ENCODE data around the gene PAN3. TPM values are rescaled to one million over a fixed set of nuclear protein-coding genes. Genes with fewer than 3 reads are reported as not detected.

Gene PAN3
- total and polyA plus RNA-seq, 2 of the 8 experiments (the other 6 are each of a cell fraction or from before 2014, with no cell fraction given): 12.7 to 39.3 TPM

DNA sequence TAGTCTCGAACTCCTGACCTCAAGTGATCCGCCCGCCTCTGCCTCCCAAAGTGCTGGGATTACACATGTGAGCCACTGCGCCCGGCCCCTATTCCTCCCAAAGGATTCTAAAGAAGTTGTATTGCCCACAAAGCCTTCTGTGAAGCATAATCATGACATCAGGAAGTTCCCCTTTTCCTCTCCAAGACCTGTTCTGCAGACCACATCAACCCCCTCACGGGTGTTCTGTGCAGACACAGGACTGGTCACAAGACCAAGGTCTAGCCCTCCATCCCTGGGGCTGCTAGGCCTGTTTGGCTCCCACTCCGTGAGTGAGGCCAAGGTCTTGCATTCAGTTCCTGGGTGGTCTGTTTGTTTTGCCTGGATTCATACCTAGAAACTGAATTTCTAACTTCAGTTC is 178.5 kb downstream of the PAN3 start:
- Histone ChIP-seq H3K4me1 (replicated peaks in 1 of 4; ENCODE audit: control insufficient read depth in 3 of 4, insufficient read depth in 4 of 4, low read length in 3 of 4) (0 out of 7 replicates have a peak, but pooled peaks cover 0 to 4% (median 0%) of the 10 kb centered on the region in 4 experiments), H2AFZ (ENCODE audit: low read length) (no peak overlapping the region), H3K27ac (ENCODE audit: low read depth, low read length) (no peak overlapping the region), H3K79me2 (ENCODE audit: control insufficient read depth in 1 of 2, insufficient read depth in 2 of 2, low read length in 2 of 2) (no peaks in the 10 kb centered on the region), H2AK5ac (ENCODE audit: low read depth, low read length) (no peak overlapping the region), H3K36me3 (ENCODE audit: control insufficient read depth in 2 of 4, insufficient read depth in 4 of 4, low read length in 3 of 4) (peaks cover 0 to 15% (median 3%) of the 10 kb centered on the region in 4 experiments; a peak in 5 of 8 replicates), H2BK120ac (replicated peaks; ENCODE audit: low read depth, low read length) (no peak overlapping the region), H3K9me3 (ENCODE audit: insufficient read depth in 2 of 2, low read depth in 1 of 2, low read length in 1 of 2) (no peaks in the 10 kb centered on the region), H4K8ac (ENCODE audit: extremely low read depth, insufficient read depth, low read length) (no peak overlapping the region), H2BK15ac (ENCODE audit: low read length) (no peak overlapping the region), H3K4me2 (ENCODE audit: insufficient read depth in 1 of 2, low read depth in 2 of 2, low read length in 2 of 2) (no peak overlapping the region), H3K14ac (ENCODE audit: insufficient read length) (no peak overlapping the region), H3K23ac (ENCODE audit: insufficient read length) (no peak overlapping the region), H3K4me3 (ENCODE audit: extremely low read depth in 1 of 4, insufficient read depth in 2 of 4, low read depth in 3 of 4, low read length in 4 of 4) (no peak overlapping the region), H2BK12ac (ENCODE audit: low read depth, low read length) (no peak overlapping the region), H4K5ac (ENCODE audit: insufficient read length, low read depth, low read length) (no peak overlapping the region), H4K91ac (replicated peaks; ENCODE audit: insufficient read length, low read length) (no peak overlapping the region), H3K9ac (replicated peaks in 1 of 4; ENCODE audit: extremely low read depth in 1 of 4, low read depth in 3 of 4, low read length in 3 of 4) (no peak overlapping the region), H3K23me2 (ENCODE audit: low read depth, low read length) (no peaks in the 10 kb centered on the region), H3K56ac (replicated peaks; ENCODE audit: insufficient read length, low read depth, low read length) (no peak overlapping the region), H2BK20ac (ENCODE audit: low read length) (no peak overlapping the region), H4K20me1 (replicated peaks in 1 of 2; ENCODE audit: control insufficient read depth in 1 of 2, insufficient read depth in 2 of 2, low read length in 2 of 2) (peaks cover 0 to 2% of the 10 kb centered on the region in 2 experiments), H2BK5ac (ENCODE audit: low read depth, low read length) (no peak overlapping the region), H3K4ac (replicated peaks; ENCODE audit: insufficient read length, low read depth, low read length) (no peak overlapping the region), H3K27me3 (replicated peaks in 1 of 4; ENCODE audit: control insufficient read depth in 3 of 4, extremely low read depth in 1 of 4, insufficient read depth in 3 of 4, low read length in 3 of 4) (no peaks in the 10 kb centered on the region), H3K79me1 (ENCODE audit: low read depth, low read length) (no peaks in the 10 kb centered on the region), H3K18ac (ENCODE audit: extremely low read depth, low read length) (no peak overlapping the region)
- ChIA-PET CTCF (ENCODE audit: partially characterized antibody) (interaction anchor here (1.2 to 2.0 kb wide), 3 partner anchors 8 to 217 kb away, joined by 3 to 6 read pairs (median 4); no protein-coding TSS in a partner anchor), POLR2A (ENCODE audit: partially characterized antibody) (no interaction called here)
- no peak for FAIRE-seq
- 99% methylated on average over 7 of the region's 7 CpGs; no CpG with 5 or more reads in 1 of the 2 experiments for whole genome bisulfite sequencing, 2 experiments (ENCODE audit: extremely low coverage in 1 of 2, insufficient coverage in 1 of 2, insufficient read length in 1 of 2, insufficient replicate concordance in 2 of 2, low coverage in 1 of 2, low lambda C conversion rate in 2 of 2, missing lambda C conversion rate in 1 of 2)
- DNase-seq (ENCODE audit: low read depth in 1 of 2, low spot score in 2 of 2): no peak
- no peak for TF ChIP-seq ASH2L (IDR thresholded peaks at IDR 0.05; ENCODE audit: low read length)
- no peak for TF ChIP-seq SP4 (IDR thresholded peaks at IDR 0.05; ENCODE audit: low read length)
- TF ChIP-seq SIRT6 (IDR thresholded peaks at IDR 0.05; ENCODE audit: low read length): no peak
- TF ChIP-seq, protein P1, sequence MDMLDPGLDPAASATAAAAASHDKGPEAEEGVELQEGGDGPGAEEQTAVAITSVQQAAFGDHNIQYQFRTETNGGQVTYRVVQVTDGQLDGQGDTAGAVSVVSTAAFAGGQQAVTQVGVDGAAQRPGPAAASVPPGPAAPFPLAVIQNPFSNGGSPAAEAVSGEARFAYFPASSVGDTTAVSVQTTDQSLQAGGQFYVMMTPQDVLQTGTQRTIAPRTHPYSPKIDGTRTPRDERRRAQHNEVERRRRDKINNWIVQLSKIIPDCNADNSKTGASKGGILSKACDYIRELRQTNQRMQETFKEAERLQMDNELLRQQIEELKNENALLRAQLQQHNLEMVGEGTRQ (IDR thresholded peaks at IDR 0.05; ENCODE audit: low read length): no peak
- TF ChIP-seq PHF8 (conservative IDR thresholded peaks at IDR 0.05; ENCODE audit: low read depth, low read length): no peak
- no peak for TF ChIP-seq CEBPB (IDR thresholded peaks at IDR 0.05; ENCODE audit: low read depth, low read length)
- TF ChIP-seq RXRA (IDR thresholded peaks at IDR 0.05; ENCODE audit: insufficient read depth, low read depth, low read length): no peak
- TF ChIP-seq SUZ12 (IDR thresholded peaks at IDR 0.05; ENCODE audit: low read length): no peak
- TF ChIP-seq BCL11A (IDR thresholded peaks at IDR 0.05; ENCODE audit: low read depth in 2 of 2, low read length in 2 of 2): no peak
- TF ChIP-seq BACH1 (IDR thresholded peaks at IDR 0.05; ENCODE audit: low read length): no peak
- TF ChIP-seq SIN3A (conservative IDR thresholded peaks at IDR 0.05 in 1 of 2, IDR thresholded peaks at IDR 0.05 in 1 of 2; ENCODE audit: low read depth in 1 of 2, low read length in 2 of 2): no peak
- TF ChIP-seq JUN (IDR thresholded peaks at IDR 0.05; ENCODE audit: low read depth, low read length): no peak
- TF ChIP-seq EZH2 (IDR thresholded peaks at IDR 0.05; ENCODE audit: low read depth, low read length, severe bottlenecking): no peak
- no peak for TF ChIP-seq RFX5 (IDR thresholded peaks at IDR 0.05; ENCODE audit: borderline replicate concordance, low read depth, low read length)
